ENCODE measurements around the gene USP6NL.

Gene USP6NL

DNA sequence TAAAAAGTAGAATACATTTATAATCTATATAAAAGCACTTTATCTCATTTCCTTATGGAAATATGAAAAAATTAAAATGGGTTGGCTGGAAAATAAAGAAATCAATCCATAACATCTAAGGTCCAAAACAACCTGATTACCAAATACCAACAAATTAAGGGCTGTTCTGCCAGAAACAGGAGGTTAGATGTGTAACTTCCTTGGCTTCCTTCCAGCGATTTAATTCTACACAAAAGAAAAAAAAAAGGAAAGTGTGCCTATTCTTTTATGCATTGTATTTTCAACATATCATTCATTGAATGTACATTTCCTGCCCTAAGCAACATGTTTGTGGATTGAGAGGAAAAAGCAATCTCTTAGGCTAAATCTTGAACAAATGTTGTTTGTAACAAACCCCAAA, 36.2 kb upstream of the USP6NL start:
- DNase-seq = no peak
- TF ChIP-seq, protein P1, sequence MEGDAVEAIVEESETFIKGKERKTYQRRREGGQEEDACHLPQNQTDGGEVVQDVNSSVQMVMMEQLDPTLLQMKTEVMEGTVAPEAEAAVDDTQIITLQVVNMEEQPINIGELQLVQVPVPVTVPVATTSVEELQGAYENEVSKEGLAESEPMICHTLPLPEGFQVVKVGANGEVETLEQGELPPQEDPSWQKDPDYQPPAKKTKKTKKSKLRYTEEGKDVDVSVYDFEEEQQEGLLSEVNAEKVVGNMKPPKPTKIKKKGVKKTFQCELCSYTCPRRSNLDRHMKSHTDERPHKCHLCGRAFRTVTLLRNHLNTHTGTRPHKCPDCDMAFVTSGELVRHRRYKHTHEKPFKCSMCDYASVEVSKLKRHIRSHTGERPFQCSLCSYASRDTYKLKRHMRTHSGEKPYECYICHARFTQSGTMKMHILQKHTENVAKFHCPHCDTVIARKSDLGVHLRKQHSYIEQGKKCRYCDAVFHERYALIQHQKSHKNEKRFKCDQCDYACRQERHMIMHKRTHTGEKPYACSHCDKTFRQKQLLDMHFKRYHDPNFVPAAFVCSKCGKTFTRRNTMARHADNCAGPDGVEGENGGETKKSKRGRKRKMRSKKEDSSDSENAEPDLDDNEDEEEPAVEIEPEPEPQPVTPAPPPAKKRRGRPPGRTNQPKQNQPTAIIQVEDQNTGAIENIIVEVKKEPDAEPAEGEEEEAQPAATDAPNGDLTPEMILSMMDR (IDR thresholded peaks at IDR 0.05; ENCODE audit: low read depth, low read length) = no peak
- Histone ChIP-seq H3K36me3 (no peaks in the 10 kb centered on the region), H3K27me3 (no peaks in the 10 kb centered on the region), H3K9me3 (no peaks in the 10 kb centered on the region), H3K4me1 (no peaks in the 10 kb centered on the region), H3K4me3 (ENCODE audit: low read depth, low read length) (no peak overlapping the region)

DNA sequence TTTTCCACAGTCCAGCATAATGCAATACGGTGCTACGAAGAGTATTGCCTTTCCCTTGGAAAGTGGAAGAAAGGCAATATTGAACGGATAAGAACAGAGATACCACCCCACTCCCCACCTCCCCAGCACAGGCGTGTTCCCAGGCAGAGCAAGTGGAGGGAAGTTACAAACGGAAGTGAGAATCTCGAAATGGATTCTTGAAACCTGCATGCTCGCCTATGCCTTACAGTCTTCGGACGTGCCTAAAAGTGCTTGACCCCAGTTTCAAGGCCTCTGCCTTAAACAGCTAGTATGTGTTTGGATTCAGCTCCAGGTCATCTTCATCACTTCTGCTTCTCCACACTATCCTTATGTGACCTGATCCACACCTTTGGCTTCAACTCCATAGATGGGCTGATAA, 35.0 kb upstream of the USP6NL start:
- Histone ChIP-seq H3K27me3 (no peaks in the 10 kb centered on the region), H3K4me1 (no peaks in the 10 kb centered on the region), H3K9me3 (no peaks in the 10 kb centered on the region), H3K4me3 (ENCODE audit: low read depth, low read length) (no peak overlapping the region), H3K36me3 (no peaks in the 10 kb centered on the region)
- TF ChIP-seq, protein P1 (IDR thresholded peaks at IDR 0.05; ENCODE audit: low read depth, low read length) = no peak
- DNase-seq = no peak

DNA sequence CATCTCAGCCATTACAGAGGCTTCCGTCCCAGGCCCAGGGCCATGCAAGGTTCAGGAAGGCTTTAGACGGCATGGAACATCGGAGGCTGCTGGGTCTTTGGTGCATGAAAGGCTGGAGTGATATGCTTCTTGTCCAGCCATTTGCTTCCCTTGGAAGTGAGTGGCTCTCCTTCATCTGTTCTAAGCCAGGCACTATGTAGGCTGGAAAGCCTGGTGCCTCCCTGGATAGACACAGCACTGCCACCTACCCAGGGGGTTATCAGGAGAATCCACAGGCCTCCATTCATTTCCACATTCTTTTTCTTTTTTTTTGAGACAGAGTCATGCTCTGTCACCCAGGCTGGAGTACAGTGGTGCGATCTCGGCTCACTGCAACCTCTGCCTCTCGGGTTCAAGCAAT, 31.6 kb upstream of the USP6NL start:
- TF ChIP-seq, protein P1 (IDR thresholded peaks at IDR 0.05; ENCODE audit: low read depth, low read length) = no peak
- no peaks in the 10 kb centered on the region for H3K4me1 ChIP-seq
- no peak overlapping the region for H3K4me3 ChIP-seq (ENCODE audit: low read depth, low read length)
- DNase-seq = no peak
- no peaks in the 10 kb centered on the region for H3K36me3 ChIP-seq
- no peaks in the 10 kb centered on the region for H3K9me3 ChIP-seq
- H3K27me3 ChIP-seq = no peaks in the 10 kb centered on the region

DNA sequence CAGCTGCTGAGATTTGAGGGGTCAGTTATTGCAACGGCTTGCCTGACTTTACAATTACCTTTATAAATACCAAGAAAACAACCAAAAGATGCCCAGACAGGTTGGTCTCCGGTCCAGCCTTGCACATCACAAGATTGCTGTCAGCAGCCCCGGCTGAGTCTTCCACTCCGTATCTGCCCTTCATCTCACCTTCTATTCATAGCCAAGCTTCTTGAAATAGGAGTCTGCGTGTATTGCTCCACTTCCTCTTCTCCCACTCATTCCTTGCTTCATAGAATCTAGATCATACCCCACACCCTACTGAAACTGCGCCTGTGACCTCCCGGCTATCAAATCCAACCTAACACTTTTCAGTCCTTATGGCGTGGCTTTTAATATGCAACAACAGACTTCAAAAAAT, 31.1 kb upstream of the USP6NL start:
- no peaks in the 10 kb centered on the region for H3K4me1 ChIP-seq
- no peaks in the 10 kb centered on the region for H3K9me3 ChIP-seq
- DNase-seq = no peak
- TF ChIP-seq, protein P1 (IDR thresholded peaks at IDR 0.05; ENCODE audit: low read depth, low read length) = no peak
- no peaks in the 10 kb centered on the region for H3K36me3 ChIP-seq
- no peaks in the 10 kb centered on the region for H3K27me3 ChIP-seq
- no peak overlapping the region for H3K4me3 ChIP-seq (ENCODE audit: low read depth, low read length)

DNA sequence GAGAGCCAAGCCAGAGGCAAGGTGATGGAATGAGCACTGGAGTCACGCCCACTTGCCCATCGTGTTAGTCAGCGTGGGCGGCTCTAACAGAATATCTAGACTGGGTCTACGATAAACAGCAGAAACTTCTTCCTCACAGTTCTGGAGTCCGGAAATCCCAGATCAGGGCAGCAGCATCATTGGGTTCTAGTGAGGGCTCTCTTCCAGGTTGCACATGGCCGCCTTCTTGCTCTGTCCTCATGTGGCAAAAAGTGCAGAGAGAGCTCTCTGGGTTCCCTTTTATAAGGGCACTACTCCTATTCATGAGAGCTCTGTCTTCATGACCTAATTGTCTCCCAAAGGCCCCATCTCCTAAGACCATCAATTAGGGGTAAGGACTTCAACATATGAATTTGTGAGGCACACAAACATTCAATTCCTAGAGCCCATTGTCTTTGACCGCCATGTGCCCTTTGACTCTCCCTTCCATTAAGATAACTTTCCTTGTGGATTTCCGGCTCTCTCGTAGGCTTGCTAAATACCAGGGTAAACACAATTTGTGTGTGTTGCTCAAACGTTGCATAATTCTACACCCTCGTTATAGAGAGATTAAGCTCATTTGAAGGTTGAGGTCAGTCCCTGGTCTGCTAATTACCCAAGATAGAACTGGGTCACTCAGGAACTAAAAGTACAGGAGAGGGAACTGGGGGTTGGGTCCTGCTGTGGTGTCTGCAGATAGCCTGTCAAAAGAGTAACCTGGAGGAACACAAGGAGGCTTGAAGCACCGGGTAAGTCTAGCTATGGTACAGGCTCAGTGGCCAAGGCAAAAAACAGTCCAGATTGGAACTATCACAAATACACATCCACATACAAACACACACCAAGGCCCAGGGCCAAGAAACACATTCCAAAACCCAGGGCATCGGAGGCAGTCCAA, 28.7 kb upstream of the USP6NL start:
- Histone ChIP-seq H3K4me1 (no peaks in the 10 kb centered on the region), H3K9me3 (no peaks in the 10 kb centered on the region), H3K27me3 (peaks cover 4% of the 10 kb centered on the region; the same call in 1 of the 2 replicates), H3K36me3 (no peaks in the 10 kb centered on the region), H3K4me3 (ENCODE audit: low read depth, low read length) (no peak overlapping the region)
- DNase-seq = no peak
- TF ChIP-seq, protein P1 (IDR thresholded peaks at IDR 0.05; ENCODE audit: low read depth, low read length) = no peak

DNA sequence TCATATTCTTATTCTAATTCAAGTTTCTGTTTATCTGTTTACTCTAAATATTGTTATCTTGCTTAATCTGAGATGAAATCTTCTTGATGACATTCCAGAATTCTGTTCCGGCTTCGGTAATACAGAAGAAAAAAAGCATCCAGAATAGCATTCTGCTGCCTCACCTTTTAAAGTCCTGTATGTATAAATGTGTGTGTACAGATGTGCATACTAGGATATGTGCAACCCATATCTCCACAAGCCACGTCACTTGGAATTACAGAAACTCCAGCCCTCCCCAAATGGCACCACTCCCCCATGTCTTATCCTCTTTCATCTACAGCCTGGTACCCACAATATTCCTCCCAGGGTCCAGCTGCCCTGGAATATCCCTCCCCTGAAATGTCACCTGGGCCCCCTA, 27.9 kb upstream of the USP6NL start:
- DNase-seq = no peak
- Histone ChIP-seq H3K4me3 (ENCODE audit: low read depth, low read length) (no peak overlapping the region), H3K27me3 (peaks cover 4% of the 10 kb centered on the region; the same call in 1 of the 2 replicates), H3K9me3 (no peaks in the 10 kb centered on the region), H3K4me1 (no peaks in the 10 kb centered on the region), H3K36me3 (no peaks in the 10 kb centered on the region)
- TF ChIP-seq, protein P1 (IDR thresholded peaks at IDR 0.05; ENCODE audit: low read depth, low read length) = no peak

All from BE2C (cell line).